GM18868 (cell line): ENCODE results near the gene TTYH1.
"Not testable (repeated sequence)": the region's sequence is repeated elsewhere in the genome, so short reads cannot be mapped to it uniquely, and the experiment has no call there.

Experiments used
- ATAC-seq: cut with Tn5 transposase; IDR thresholded peaks from one replicate; pipeline ENCODE4 v1.9.1; 2021; ENCODE audit warnings: mild to moderate bottlenecking, moderate library complexity; ENCODE audit not compliant: unreplicated experiment

Gene TTYH1

GRCh38 chr19:54436628-54437252, 21.5 kb downstream of the TTYH1 start:
- no peak for ATAC-seq

- no peak for ATAC-seq
These were observed 24.0 kb downstream of the TTYH1 start for GRCh38 chr19:54439174-54439851.

- no peak for ATAC-seq
These were observed 25.4 kb downstream of the TTYH1 start for GRCh38 chr19:54440641-54441040.

- ATAC-seq = no peak
These were observed 29.5 kb downstream of the TTYH1 start for GRCh38 chr19:54444737-54445136.

- not testable (repeated sequence) for ATAC-seq
These were observed 31.1 kb downstream of the TTYH1 start for GRCh38 chr19:54446349-54446748.

- ATAC-seq = no peak
These were observed 32.9 kb downstream of the TTYH1 start for GRCh38 chr19:54448040-54448773.

- peak; percentile 90 for ATAC-seq
These were observed 33.8 kb downstream of the TTYH1 start, which contains the start of gene LENG8 for GRCh38 chr19:54448774-54449700. LENG8 (plus strand) TSS chr19:54449199; CDS start chr19:54451345, 2,146 bp downstream.

- no peak for ATAC-seq
These were observed 34.4 kb downstream of the TTYH1 start for GRCh38 chr19:54449701-54450069.

GRCh38 chr19:54451331-54451871, 36.1 kb downstream of the TTYH1 start:
- ATAC-seq = no peak

- ATAC-seq = no peak
These were observed 36.7 kb downstream of the TTYH1 start for GRCh38 chr19:54451997-54452396.

- ATAC-seq = no peak
These were observed 37.4 kb downstream of the TTYH1 start for GRCh38 chr19:54452626-54453025.

- no peak for ATAC-seq
These were observed 38.9 kb downstream of the TTYH1 start for GRCh38 chr19:54453921-54454780.

- no peak for ATAC-seq
These were observed 39.8 kb downstream of the TTYH1 start for GRCh38 chr19:54454781-54455675.

GRCh38 chr19:54455786-54456422, 40.6 kb downstream of the TTYH1 start:
- ATAC-seq = no peak

- no peak for ATAC-seq
These were observed 41.4 kb downstream of the TTYH1 start for GRCh38 chr19:54456423-54457373.

GRCh38 chr19:54457773-54458647, 42.7 kb downstream of the TTYH1 start:
- no peak for ATAC-seq
